Gastrocnemius medialis (tissue), 4 donors: ENCODE measurements around the gene SLC1A5.

Experiments used
- POLR2A ChIP-seq, 2 donors: fragments of 450-650 bp; IDR thresholded peaks; one replicate each; pipeline ENCODE4 v1.6.1; 2017; ENCODE audit warnings: antibody characterized with exemption in 2 of 2, mild to moderate bottlenecking in 2 of 2, moderate library complexity in 2 of 2
- TF ChIP-seq, protein P1 (sequence below), 5 experiments: fragments of 450-650 bp in 3 of 5; fragments of 200-600 bp in 2 of 5; sonication (generic) in 2 of 5; IDR thresholded peaks in 4 of 5; conservative IDR thresholded peaks in 1 of 5; 1 replicate in 4 of 5; 2 replicates in 1 of 5; pipeline ENCODE4 v1.5.1; 2016 to 2019; ENCODE audit warnings: antibody characterized with exemption in 5 of 5, mild to moderate bottlenecking in 3 of 5, moderate library complexity in 3 of 5

DNA sequence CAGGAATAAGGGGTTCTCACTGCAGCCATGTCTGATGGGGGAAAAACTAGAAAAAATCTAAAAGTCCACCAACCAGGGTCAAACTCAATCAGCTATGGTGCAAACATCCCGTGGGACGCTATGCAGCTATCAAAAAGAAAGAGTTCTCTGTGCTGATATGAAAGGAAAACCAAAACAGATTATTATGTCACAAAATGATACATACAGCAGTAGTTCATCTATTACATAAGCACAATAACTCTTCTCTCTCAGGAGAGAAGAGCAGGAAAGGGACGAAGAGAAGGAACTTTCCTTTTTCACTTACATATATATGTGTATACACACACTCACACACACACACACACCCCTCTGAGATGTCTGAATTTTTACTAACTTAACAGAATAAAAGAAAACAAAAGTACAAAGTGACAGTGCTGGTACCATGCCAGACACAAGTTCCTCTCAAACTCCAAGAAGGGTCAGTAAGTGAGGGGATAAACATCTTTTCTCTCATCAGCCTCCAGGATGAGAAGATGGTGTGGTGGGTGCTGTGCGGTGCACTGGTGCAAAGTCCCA is 45.4 kb downstream of the SLC1A5 start:
- TF ChIP-seq, protein P1, sequence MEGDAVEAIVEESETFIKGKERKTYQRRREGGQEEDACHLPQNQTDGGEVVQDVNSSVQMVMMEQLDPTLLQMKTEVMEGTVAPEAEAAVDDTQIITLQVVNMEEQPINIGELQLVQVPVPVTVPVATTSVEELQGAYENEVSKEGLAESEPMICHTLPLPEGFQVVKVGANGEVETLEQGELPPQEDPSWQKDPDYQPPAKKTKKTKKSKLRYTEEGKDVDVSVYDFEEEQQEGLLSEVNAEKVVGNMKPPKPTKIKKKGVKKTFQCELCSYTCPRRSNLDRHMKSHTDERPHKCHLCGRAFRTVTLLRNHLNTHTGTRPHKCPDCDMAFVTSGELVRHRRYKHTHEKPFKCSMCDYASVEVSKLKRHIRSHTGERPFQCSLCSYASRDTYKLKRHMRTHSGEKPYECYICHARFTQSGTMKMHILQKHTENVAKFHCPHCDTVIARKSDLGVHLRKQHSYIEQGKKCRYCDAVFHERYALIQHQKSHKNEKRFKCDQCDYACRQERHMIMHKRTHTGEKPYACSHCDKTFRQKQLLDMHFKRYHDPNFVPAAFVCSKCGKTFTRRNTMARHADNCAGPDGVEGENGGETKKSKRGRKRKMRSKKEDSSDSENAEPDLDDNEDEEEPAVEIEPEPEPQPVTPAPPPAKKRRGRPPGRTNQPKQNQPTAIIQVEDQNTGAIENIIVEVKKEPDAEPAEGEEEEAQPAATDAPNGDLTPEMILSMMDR (IDR thresholded peaks at IDR 0.05 in 4 of 5, conservative IDR thresholded peaks at IDR 0.05 in 1 of 5), result no peak
- TF ChIP-seq POLR2A (IDR thresholded peaks at IDR 0.05), result no peak
